WTC11 (cell line): ENCODE results near the gene SCNN1A. TPM values are rescaled to one million over a fixed set of nuclear protein-coding genes. Genes with fewer than 3 reads are reported as not detected.
A peak's percentile ranks its signal among the peaks of the same experiment; 100 is the strongest.

Source experiments
- ATAC-seq: fragments of 200-7000 bp; cut with Tn5 transposase; 2 replicates; pipeline ENCODE4 v1.10.0; 2021; ENCODE audit warnings: mild to moderate bottlenecking, moderate library complexity
- CTCF ChIA-PET: fragments of 300-600 bp; sonication (Branson Sonifier 250); formaldehyde crosslinking; loops from one replicate; lab custom pipeline; 2021; ENCODE audit warnings: antibody characterized with exemption; lab: Charles Lee
- POLR2A ChIA-PET: fragments of 350-600 bp; sonication (Branson Sonifier 250); formaldehyde crosslinking; loops from one replicate; lab custom pipeline; 2021; ENCODE audit warnings: antibody characterized with exemption; lab: Charles Lee
- DNase-seq: peaks from one replicate; pipeline ENCODE4 v3.0.0; 2021; ENCODE audit warnings: low spot score
- H3K27ac Mint-ChIP-seq: 2 replicates; pipeline ENCODE4 v1.8.0; 2021; ENCODE audit warnings: mixed read lengths
- H3K27me3 Mint-ChIP-seq: 2 replicates; pipeline ENCODE4 v1.8.0; 2021; ENCODE audit warnings: low read depth, mild to moderate bottlenecking, moderate library complexity, mixed read lengths
- H3K36me3 Mint-ChIP-seq: 2 replicates; pipeline ENCODE4 v1.8.0; 2021; ENCODE audit warnings: mixed read lengths
- H3K4me1 Mint-ChIP-seq: 2 replicates; pipeline ENCODE4 v1.8.0; 2022; ENCODE audit warnings: mixed read lengths
- H3K4me3 Mint-ChIP-seq: 2 replicates; pipeline ENCODE4 v1.8.0; 2021; ENCODE audit warnings: mild to moderate bottlenecking, moderate library complexity, mixed read lengths
- H3K9me3 Mint-ChIP-seq: 2 replicates; pipeline ENCODE4 v1.8.0; 2021; ENCODE audit warnings: mixed read lengths
- ELF4 ChIP-seq: sonication (generic); formaldehyde crosslinking; IDR thresholded peaks from 2 replicates; pipeline ENCODE4 v1.8.1; 2022; ENCODE audit warnings: low read depth, mild to moderate bottlenecking, moderate library complexity, missing genetic modification reagents
- ESRRA ChIP-seq: sonication (generic); formaldehyde crosslinking; IDR thresholded peaks from 2 replicates; pipeline ENCODE4 v1.8.1; 2022; ENCODE audit warnings: mild to moderate bottlenecking, missing genetic modification reagents, borderline replicate concordance
- ETV6 ChIP-seq: sonication (generic); formaldehyde crosslinking; IDR thresholded peaks from 2 replicates; pipeline ENCODE4 v1.8.1; 2022; ENCODE audit warnings: mild to moderate bottlenecking, missing genetic modification reagents
- FOXP1 ChIP-seq: sonication (generic); formaldehyde crosslinking; IDR thresholded peaks from 2 replicates; pipeline ENCODE4 v1.8.0; 2022; ENCODE audit warnings: missing genetic modification reagents, mild to moderate bottlenecking, moderate library complexity, borderline replicate concordance
- GTF2I ChIP-seq: fragments of 250-450 bp; sonication (Bioruptor Pico); conservative IDR thresholded peaks from 2 replicates; pipeline ENCODE4 v1.4.0; 2021; ENCODE audit warnings: mild to moderate bottlenecking
- HMGA2 ChIP-seq: fragments of 250-450 bp; sonication (Bioruptor Pico); IDR thresholded peaks from 2 replicates; pipeline ENCODE4 v1.4.0; 2021; ENCODE audit warnings: mild to moderate bottlenecking, moderate library complexity
- MXD4 ChIP-seq: fragments of 250-450 bp; sonication (Bioruptor Pico); IDR thresholded peaks from 2 replicates; pipeline ENCODE4 v1.8.0; 2021; ENCODE audit warnings: mild to moderate bottlenecking, moderate library complexity, borderline replicate concordance
- NFE2L1 ChIP-seq: sonication (generic); formaldehyde crosslinking; IDR thresholded peaks from 2 replicates; pipeline ENCODE4 v1.8.1; 2023; ENCODE audit warnings: missing genetic modification reagents
- NR1H2 ChIP-seq: sonication (generic); formaldehyde crosslinking; IDR thresholded peaks from 2 replicates; pipeline ENCODE4 v1.9.0; 2021; ENCODE audit warnings: mild to moderate bottlenecking, moderate library complexity, missing genetic modification reagents
- RORB ChIP-seq: fragments of 250-450 bp; sonication (Bioruptor Pico); IDR thresholded peaks from 2 replicates; pipeline ENCODE4 v1.9.0; 2021; ENCODE audit warnings: mild to moderate bottlenecking
- SMAD4 ChIP-seq: sonication (generic); formaldehyde crosslinking; IDR thresholded peaks from 2 replicates; pipeline ENCODE4 v1.8.0; 2022; ENCODE audit warnings: mild to moderate bottlenecking, missing genetic modification reagents
- SP1 ChIP-seq: sonication (generic); formaldehyde crosslinking; conservative IDR thresholded peaks from 2 replicates; pipeline ENCODE4 v1.8.1; 2022; ENCODE audit warnings: missing genetic modification reagents
- ZNF121 ChIP-seq: sonication (generic); formaldehyde crosslinking; IDR thresholded peaks from 2 replicates; pipeline ENCODE4 v1.8.0; 2023; ENCODE audit warnings: missing genetic modification reagents
- ZNF219 ChIP-seq: sonication (generic); formaldehyde crosslinking; IDR thresholded peaks from 2 replicates; pipeline ENCODE4 v1.8.0; 2023; ENCODE audit warnings: missing genetic modification reagents, mild to moderate bottlenecking, borderline replicate concordance
- ZNF232 ChIP-seq: sonication (generic); formaldehyde crosslinking; IDR thresholded peaks from 2 replicates; pipeline ENCODE4 v1.8.0; 2022; ENCODE audit warnings: mild to moderate bottlenecking, missing genetic modification reagents
- total RNA-seq: library from RNA; stranded (reverse); gene quantifications from 3 replicates; pipeline ENCODE4 v1.2.3, GENCODE V29; 2021
- TF ChIP-seq, protein P1 (sequence below): sonication (generic); formaldehyde crosslinking; IDR thresholded peaks from 2 replicates; pipeline ENCODE4 v1.8.0; 2022; ENCODE audit warnings: mild to moderate bottlenecking, missing genetic modification reagents
- TF ChIP-seq, protein P2 (sequence below): sonication (generic); formaldehyde crosslinking; IDR thresholded peaks from 2 replicates; pipeline ENCODE4 v1.8.1; 2022; ENCODE audit warnings: low read depth, mild to moderate bottlenecking, moderate library complexity, missing genetic modification reagents, borderline replicate concordance
- TF ChIP-seq, protein P3 (sequence below): sonication (generic); formaldehyde crosslinking; conservative IDR thresholded peaks from 2 replicates; pipeline ENCODE4 v1.8.1; 2022; ENCODE audit warnings: mild to moderate bottlenecking, missing genetic modification reagents

The SCNN1A gene
- total RNA-seq, 1 experiment from 2014 or later, result 100 TPM

GRCh38 chr12:6393109-6393508, 17.7 kb upstream of the SCNN1A start:
- H3K4me3 Mint-ChIP-seq, result no peak overlapping the region
- ATAC-seq, result no peak
- no peak overlapping the region for H3K27ac Mint-ChIP-seq
- CTCF ChIA-PET, result interaction anchor here (0.9 kb wide), 1 partner anchor 37 kb away, joined by 3 read pairs; no protein-coding TSS in a partner anchor
- no peaks in the 10 kb centered on the region; the same call in 1 of the 2 replicates for H3K27me3 Mint-ChIP-seq
- TF ChIP-seq ZNF121 (peak; percentile 58; the same call in 1 of the 2 replicates), GTF2I (CRISPR knock-in tag) (0 out of 2 replicates have a peak, but pooled peaks have one; percentile 18), SP1 (no peak)
- peaks cover 23% of the 10 kb centered on the region for H3K4me1 Mint-ChIP-seq
- H3K9me3 Mint-ChIP-seq, result no peaks in the 10 kb centered on the region
- no peak for DNase-seq
- POLR2A ChIA-PET, result interaction anchor here (1.0 to 1.1 kb wide), 2 partner anchors 17 to 22 kb away, joined by 4 read pairs; no protein-coding TSS in a partner anchor
- H3K36me3 Mint-ChIP-seq, result no peaks in the 10 kb centered on the region

GRCh38 chr12:6392504-6392903, 17.1 kb upstream of the SCNN1A start:
- Mint-ChIP-seq H3K27me3 (no peaks in the 10 kb centered on the region; the same call in 1 of the 2 replicates), H3K36me3 (no peaks in the 10 kb centered on the region), H3K9me3 (no peaks in the 10 kb centered on the region), H3K4me3 (no peak overlapping the region), H3K27ac (no peak overlapping the region), H3K4me1 (peaks cover 29% of the 10 kb centered on the region)
- ChIA-PET POLR2A (interaction anchor here (1.0 to 1.1 kb wide), 2 partner anchors 16 to 22 kb away, joined by 4 read pairs; no protein-coding TSS in a partner anchor), CTCF (interaction anchor here (0.9 kb wide), 1 partner anchor 37 kb away, joined by 3 read pairs; no protein-coding TSS in a partner anchor)
- no peak for TF ChIP-seq ZNF232 (CRISPR knock-in tag)
- TF ChIP-seq, protein P1, sequence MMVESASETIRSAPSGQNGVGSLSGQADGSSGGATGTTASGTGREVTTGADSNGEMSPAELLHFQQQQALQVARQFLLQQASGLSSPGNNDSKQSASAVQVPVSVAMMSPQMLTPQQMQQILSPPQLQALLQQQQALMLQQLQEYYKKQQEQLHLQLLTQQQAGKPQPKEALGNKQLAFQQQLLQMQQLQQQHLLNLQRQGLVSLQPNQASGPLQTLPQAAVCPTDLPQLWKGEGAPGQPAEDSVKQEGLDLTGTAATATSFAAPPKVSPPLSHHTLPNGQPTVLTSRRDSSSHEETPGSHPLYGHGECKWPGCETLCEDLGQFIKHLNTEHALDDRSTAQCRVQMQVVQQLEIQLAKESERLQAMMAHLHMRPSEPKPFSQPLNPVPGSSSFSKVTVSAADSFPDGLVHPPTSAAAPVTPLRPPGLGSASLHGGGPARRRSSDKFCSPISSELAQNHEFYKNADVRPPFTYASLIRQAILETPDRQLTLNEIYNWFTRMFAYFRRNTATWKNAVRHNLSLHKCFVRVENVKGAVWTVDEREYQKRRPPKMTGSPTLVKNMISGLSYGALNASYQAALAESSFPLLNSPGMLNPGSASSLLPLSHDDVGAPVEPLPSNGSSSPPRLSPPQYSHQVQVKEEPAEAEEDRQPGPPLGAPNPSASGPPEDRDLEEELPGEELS (CRISPR knock-in tag), result no peak
- TF ChIP-seq, protein P2, sequence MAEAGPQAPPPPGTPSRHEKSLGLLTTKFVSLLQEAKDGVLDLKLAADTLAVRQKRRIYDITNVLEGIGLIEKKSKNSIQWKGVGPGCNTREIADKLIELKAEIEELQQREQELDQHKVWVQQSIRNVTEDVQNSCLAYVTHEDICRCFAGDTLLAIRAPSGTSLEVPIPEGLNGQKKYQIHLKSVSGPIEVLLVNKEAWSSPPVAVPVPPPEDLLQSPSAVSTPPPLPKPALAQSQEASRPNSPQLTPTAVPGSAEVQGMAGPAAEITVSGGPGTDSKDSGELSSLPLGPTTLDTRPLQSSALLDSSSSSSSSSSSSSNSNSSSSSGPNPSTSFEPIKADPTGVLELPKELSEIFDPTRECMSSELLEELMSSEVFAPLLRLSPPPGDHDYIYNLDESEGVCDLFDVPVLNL (CRISPR knock-in tag), result no peak
- DNase-seq, result no peak
- no peak for ATAC-seq

GRCh38 chr12:6391013-6391412, 15.7 kb upstream of the SCNN1A start:
- Mint-ChIP-seq H3K27me3 (no peaks in the 10 kb centered on the region), H3K4me1 (peaks cover 25% of the 10 kb centered on the region), H3K4me3 (no peak overlapping the region), H3K36me3 (no peaks in the 10 kb centered on the region), H3K9me3 (no peaks in the 10 kb centered on the region), H3K27ac (no peak overlapping the region)
- DNase-seq (no peak), ATAC-seq (no peak)
- CTCF ChIA-PET, result no interaction called here
- POLR2A ChIA-PET, result no interaction called here
- TF ChIP-seq HMGA2 (no peak), FOXP1 (CRISPR knock-in tag) (no peak), MXD4 (CRISPR knock-in tag) (no peak), ETV6 (no peak), ELF4 (CRISPR knock-in tag) (no peak), ZNF232 (CRISPR knock-in tag) (no peak), NR1H2 (CRISPR knock-in tag) (no peak), ZNF219 (CRISPR knock-in tag) (no peak), NFE2L1 (CRISPR knock-in tag) (no peak), ESRRA (CRISPR knock-in tag) (no peak), RORB (CRISPR knock-in tag) (no peak), SMAD4 (CRISPR knock-in tag) (no peak)
- TF ChIP-seq, protein P3, sequence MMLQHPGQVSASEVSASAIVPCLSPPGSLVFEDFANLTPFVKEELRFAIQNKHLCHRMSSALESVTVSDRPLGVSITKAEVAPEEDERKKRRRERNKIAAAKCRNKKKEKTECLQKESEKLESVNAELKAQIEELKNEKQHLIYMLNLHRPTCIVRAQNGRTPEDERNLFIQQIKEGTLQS (CRISPR knock-in tag), result no peak
- TF ChIP-seq, protein P1 (CRISPR knock-in tag), result no peak
